IPS-NIHi7 (cell line): ENCODE results near the gene RGP1.
A peak's percentile ranks its signal among the peaks of the same experiment; 100 is the strongest.

Source experiments
- DNase-seq: peaks from one replicate; pipeline ENCODE4 v3.0.0; 2012; ENCODE audit warnings: mixed read lengths; ENCODE audit errors: extremely low spot score

The RGP1 gene, protein sequence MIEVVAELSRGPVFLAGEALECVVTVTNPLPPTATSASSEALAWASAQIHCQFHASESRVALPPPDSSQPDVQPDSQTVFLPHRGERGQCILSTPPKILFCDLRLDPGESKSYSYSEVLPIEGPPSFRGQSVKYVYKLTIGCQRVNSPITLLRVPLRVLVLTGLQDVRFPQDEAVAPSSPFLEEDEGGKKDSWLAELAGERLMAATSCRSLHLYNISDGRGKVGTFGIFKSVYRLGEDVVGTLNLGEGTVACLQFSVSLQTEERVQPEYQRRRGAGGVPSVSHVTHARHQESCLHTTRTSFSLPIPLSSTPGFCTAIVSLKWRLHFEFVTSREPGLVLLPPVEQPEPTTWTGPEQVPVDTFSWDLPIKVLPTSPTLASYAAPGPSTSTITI

DNA sequence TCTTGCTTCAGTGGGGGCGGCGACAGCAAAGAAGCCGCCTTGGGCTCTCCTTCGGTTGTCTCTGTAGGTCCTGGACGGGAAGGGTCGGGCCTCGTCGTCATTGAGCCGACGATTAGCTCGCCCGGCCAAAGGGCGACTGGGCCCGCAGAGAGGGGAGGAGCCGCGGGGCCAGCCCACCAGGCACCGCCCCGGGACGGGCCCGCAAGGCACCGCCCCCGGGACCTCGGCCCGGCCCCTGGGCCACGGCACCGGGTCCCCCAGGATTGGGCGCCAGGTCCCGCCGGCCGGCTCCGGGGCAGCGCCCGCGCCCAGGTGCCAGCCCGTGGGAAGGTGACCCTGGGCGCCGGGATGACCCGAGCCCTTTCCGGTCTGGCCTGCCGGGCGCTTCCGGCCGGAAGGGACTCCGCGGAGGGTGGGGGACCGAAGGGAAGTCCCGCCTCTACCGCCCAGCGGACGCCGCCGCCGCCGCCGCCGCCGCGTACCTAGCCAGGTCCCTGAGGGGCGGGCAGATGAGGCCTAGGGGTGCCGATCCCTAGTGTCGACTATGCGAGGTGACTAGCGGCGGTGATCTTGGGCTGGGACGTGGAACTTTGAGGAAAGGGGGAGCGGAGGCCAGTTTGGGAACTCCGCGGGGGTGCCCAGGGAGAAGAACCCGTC is at the start of gene RGP1, which contains the start of gene GBA2:
RGP1 (plus strand) TSS at position 430 of the 657 bp plus-strand sequence. CDS start 469 bp downstream, outside the sequence.
GBA2 (minus strand) TSS at position 371 of the 657 bp plus-strand sequence. CDS start 524 bp downstream, outside the sequence.
- peak; percentile 81 for DNase-seq

DNA sequence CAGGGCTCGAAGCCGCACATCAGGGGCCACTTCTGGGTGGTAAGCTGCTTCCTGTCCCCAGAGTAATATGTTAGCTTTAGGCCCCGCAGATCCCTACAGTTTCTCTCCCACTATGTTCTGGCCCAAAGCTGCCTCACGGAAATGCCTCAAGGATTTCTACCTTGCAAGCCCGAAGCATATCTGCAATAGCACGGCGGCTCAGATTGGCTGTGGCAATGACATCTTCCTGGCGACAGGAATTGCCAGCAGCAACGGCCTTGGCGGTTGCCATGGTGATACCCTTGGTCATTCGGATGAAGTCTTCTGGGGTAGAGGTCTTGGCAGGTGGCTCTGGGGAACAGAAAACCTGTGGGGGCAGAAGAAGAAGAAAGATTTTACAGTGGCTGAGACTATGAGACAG is 49.1 kb upstream of the RGP1 start:
- no peak for DNase-seq

DNA sequence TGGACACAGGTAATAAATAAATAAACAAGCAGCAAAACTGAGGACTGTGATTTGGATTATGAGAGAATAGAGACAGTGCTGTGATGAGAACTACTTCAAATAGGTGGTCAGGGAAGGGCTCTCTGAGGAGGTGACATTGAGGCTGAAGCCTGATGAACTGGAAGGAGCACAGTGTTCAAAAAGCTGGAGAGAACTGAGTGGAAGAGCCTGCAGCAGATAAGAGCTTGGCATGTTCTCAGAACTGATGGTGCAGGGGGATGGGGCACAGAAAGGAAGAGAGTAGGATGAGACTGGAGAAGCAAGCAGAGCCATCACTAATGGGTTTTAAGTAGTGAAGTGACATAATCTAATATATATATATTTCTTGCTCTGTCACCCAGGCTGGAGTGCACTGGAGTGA is 48.1 kb upstream of the RGP1 start:
- no peak for DNase-seq

DNA sequence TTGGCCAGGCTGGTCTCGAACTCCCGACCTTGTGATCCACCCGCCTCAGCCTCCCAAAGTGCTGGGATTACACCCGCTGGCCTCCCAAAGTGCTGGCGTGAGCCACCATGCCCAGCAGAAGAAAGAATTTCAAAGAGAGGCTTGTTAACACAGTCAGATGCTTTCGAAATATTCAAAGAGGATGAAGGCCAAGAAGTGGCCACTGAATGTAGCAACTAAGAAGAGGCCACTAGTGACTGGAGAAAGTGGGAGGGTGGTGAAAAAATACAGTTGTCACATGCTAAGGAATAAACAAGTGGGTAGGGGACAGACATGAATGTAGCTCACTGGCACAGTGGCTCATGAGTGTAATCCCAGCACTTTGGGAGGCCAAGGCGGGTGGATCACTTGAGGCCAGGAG is 46.4 kb upstream of the RGP1 start:
- DNase-seq, result no peak

DNA sequence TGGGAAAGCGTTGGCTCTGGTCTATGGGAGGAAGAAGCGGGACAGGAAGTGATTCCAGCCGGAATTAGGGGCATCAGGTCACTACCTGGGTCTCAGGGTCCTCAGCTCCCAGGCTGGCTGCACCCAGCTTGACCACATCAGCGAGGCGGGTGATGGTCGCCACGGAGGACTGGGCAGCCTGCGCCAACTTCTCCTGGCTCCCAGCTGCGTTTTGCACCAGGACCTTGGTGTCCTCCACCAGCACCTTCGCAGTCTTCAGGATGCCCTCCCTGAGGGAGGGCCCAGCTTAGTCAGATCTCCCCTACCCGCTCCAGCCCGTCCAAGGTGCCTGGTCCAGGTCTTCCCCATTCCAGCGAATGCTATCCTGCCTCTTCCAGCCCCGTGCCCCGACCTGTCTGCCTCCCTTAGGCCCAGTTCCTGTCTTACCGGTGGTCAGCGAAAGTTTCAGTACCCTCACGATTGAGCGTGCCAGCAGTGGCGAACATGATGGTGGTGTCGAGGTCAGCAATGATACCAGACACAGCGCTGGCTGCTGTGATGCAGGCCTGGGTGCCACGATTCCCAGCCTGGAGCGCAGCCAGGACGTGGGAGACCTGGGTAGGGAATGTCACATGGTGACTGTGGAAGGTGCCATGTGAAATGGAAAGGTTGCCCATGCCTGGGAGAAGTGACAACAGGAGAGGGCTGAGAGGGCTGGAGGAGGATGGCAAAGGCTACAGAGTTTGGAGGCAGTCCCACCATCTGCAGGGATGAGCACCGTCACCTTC is 45.0 kb upstream of the RGP1 start:
- no peak for DNase-seq

DNA sequence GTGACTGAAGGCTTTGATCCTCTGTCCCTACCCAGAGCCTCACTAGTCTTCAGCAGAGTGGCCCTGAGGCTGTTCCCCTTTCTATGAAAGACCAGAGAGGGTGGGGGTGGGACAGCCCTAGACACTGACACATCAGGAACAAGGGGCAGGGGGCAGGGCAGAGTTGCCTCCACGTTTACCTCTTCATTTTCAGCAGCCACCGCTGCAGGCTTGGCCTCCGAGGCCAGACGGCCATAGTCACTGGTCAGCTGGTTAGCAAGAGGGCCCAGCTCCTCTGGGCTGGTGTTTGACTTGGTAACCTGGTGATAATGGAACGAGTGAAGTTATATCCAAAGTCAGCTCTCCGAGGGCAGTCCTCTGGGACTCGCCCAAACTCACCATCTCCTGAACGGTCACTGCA is 43.7 kb upstream of the RGP1 start:
- no peak for DNase-seq

DNA sequence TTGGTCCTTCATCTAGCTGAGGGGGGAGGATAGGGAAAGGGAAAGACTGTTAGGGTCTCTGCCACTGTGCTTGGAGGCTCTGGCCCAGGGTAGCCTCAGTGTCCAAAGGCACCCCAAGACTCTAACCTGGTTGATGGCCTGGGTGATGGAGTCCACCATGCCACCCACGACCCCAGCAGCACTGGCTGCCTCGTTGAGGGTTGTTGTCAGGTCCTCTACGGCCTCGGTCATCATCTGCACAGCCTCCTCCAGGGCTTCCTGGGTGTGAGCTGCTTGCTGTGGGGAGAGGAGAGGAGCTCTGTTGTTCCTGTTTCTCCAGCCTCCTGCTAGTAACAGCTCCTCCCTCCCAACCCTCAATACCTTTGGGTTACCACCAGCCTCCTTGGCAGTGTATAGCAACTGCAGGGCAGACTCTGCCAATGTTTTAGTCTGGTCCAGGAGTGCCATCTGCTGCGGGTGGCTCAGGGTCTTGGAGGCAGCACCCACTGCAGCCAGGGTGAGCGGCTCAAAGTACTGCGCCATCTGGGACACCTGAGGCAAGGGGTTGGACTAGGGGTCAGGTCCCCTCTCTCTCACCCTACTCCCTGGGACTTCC is 43.2 kb upstream of the RGP1 start:
- DNase-seq, result no peak

DNA sequence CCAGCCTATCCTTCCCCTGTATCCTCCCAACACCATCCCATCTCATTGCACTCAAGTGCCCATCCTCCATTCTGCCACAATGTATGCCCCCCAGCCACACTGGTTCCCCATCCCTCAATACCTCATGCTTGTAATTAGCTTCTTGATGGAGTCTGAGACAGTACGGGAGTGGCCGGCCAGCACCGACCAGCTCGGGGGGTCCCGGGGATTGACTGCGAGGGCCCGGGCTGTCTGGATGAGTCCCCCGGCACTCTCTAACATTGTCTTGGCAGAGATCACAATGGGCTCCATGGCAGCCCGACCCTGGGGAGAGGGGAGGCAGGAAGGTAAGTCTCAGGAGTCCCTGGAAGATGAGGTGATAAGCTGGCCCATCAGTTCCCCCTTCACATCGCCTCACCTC is 42.1 kb upstream of the RGP1 start:
- DNase-seq, result no peak

DNA sequence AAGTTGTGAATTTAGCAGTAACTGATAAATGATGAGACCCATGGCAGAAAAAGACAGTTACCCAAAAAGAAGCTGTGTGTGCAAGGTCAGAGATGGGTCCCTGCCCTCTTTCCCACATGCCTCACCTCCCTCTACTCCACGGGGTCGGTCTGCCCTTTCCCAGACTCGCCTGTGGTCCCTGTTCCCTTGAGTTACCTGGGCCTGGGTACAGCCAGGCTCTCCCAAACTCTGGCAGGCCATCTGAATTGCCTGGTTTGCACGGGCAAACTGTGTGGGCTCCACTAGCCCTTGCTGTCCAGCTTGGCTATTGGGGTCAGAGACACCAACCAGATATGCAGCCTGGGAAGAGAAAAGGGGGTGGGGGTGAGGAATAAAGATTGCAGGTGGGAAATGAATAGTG is 40.9 kb upstream of the RGP1 start:
- DNase-seq, result no peak

DNA sequence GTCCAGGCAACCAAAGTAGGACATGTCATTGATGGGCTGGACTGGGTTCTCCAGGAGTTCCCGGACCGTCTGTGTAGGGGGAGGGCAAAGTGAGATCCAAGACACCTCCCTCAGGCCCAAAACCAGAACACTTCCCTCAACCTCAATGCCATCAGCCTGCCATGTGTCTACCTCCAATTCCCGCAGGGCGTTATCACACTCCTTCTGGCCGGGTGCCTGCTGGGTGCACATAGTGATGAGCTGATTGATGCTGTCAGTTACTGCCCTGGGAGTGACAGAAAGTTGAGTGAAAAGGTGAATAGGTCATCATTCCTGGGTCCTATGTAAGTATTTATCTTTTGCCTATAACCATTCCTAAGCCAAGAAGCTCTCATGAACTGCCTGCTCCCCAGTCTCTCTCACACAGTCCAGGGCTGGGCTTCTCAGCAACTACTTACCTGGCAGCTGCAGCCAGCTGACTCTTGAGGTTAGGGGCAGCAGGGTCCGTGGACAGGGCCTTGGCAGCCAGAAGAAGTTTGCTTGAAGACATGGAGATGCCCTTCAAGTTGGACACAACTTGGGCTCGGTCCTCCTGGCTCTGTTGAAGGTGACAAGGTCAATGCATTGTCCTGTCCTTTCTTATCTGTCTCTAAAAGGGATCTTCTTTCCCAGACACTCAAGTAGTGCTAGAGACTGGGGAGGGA is 38.1 kb upstream of the RGP1 start:
- DNase-seq, result no peak

DNA sequence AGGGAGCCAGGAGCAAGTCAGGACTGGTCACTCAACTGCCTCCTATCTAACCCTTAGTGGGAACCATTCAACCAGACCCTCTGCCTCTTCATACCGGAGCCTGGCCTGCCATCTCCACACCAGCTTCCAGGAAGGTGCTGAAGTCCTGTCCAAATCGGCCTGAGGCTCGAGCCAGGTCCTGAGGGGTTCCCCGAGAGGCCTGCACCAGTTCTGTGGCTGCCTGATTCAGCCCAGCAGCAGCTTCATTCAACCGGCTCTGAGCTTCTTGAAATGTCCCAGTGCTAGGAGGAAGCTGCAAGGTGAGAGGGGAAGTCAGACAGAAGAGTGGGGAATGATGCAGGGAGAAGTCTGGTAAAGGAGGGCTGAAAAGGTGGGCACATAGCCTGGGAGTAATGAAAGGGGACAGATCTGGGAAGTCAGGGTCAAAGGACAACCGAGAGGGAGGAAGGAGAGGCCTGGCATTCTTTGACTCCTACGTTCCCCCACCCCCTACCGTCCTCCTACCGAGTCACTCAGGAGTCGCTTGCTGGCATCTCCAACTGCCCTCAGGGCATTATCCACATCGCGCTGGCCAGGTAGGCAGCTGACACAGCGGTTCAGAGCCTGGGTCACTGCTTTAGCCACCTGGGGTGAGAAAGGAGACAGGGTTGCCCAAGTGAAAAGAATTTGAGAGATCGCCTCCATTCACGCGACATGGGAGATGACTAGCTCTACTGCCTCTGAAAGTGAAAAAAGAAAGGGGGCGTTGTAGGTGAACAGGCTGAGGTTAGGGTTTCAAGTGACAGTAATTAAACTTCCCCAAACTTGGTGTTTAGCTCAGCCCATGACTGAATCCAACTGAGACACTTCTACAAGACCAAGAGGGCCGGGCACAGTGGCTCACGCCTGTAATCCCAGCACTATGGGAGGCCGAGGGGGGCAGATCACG is 37.3 kb upstream of the RGP1 start:
- DNase-seq, result no peak

DNA sequence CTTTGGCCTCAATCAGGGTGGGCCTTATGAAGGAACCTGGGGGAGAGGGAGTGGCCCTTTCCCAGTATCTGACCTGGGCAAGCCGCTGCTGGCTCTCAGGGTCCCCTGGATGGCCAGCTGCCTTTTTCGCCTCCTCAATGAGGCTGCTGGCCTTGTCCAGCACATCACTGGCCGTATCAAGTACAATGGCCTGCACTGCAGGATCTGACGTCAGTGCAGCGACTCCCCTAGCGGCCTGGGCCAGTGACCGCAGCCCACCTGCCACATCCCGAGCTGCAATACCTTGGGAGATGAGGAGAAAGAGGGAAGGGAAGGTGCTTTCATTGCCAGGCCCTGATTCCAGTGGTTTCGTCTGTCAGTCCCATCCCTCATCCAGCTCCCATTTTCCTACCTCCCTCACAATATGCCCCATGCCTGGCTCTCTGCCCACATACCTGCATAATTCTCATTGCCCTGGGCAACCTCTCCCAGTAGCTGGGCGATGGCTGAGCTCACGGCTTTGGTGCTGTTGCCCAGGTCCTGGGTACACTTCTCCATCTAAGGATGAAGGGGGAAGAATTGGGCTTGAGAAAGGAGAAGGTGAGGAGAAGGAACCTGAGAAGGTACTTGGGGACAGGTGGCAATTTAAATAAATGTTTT is 36.2 kb upstream of the RGP1 start:
- no peak for DNase-seq

DNA sequence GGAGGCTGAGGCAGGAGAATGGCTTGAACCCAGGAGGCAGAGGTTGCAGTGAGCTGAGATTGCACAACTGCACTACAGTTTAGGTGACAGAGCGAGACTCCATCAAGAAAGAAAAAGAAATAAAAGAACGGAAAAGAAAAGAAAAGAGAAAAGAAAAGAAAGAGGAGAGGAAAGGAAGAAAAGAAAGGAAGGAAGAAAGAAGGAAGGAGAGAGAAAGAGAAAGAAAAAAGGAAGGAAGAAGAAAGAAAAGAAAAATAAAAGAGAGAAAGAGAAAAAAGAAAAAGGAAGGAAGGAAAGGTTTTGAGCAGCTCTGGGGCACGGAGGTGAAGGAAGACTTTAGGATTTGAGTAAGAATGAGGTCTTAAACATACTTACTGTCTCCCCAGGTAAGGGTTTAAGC is 35.5 kb upstream of the RGP1 start:
- DNase-seq, result no peak

DNA sequence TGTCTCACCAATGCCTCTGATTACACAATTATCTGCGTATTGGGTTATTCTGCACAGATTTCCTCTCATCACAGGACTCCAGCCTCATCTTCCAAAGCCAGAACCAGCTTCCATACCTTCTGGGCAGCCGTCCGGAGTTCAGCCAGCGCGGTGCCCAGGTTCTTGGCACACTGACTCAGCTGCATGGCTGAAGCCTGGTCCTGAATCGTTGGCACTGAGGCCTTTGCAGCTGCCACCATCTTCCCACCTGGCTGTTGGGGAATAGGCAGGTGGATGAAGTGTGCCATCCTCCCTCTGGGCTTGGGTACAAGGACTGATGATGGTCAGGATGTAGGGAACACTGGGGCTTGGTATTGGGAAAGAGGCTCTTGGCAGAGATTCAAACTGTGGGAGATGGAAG is 35.0 kb upstream of the RGP1 start:
- DNase-seq, result no peak

DNA sequence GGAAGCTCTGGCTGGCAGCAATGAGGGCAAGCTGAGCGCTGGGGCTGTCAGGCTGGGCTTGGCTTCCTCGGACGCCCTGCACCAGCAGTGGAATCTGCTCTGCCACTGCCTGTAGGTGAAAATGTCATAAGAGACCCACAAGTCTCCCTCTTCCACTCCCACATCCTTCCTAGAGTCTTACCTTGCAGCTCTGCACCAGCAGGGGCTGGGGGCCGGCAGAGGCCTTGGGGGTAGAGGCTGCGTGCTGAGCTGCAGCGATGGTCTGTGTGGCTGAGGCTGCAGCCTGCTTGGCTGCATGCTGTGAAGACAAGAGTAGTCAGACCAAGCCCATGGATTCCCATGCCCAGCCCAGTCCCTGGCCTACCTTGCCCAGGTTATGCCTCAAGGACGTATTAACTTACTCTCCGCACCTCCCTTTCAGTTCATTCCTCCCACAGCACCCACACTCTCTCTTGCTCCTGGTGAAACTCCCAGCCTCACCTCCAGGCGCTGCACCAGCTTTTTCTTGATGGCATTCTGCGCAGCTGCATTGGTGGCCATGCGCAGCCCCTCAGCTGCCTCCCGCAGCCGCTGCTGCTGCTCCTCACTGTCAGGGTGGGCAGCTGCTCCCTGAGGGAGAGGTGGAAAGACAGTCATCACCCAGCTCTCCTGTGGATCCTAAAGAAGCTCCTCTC is 34.4 kb upstream of the RGP1 start:
- no peak for DNase-seq

DNA sequence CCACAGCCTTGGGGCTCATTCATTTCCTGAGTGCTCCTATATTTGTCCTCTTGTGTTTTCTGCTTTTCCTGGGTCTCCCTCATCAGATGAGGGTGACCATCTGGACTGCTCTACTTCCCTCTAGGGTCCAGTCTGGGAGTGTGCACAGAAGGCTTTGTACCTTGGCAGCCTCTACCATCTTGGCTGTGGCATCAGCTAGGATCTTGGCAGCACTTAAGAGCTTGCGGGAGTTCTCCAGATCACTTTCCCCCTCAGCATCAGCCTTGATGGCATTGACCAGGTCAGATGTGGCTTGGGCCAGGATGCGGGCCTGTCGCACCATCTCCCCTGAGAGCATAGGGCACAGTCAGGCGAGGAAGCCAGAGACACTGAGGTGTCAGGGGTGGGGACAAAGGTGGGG is 32.9 kb upstream of the RGP1 start:
- no peak for DNase-seq

DNA sequence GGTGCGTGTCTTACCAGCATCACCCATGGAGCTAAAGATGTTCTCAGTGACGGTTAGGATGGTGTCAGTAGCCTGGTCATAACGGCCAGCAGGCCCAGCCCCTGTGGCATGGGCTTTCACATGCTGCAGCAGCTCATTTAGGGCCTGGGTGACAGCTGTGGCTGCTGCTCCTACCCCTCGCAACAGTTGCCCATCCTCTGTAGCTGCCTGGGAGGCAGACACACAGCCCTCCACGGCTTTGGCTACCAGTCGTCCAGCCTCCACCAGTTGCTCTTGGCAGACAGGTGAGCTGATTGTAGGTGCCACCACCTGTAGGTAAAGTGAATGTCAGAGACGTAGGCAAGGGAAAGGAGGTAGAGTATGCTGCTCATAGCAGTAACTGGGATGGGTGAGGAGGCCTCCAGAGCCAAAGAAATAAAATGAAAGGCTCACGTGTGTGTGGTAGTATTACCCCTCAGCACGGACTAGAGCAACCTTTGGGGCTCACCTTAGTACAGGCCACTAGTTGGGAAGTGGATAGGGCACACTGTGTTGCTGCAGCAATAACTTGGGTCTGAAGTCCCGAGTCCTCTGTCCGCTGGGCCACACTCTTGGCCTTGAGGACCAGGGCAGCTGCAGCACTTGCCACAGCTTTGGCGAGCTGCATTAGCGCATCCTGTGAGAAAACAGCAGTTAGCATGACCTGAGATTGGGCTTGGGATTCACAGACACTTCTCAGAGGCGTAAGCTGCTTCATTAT is 31.8 kb upstream of the RGP1 start:
- DNase-seq, result no peak

DNA sequence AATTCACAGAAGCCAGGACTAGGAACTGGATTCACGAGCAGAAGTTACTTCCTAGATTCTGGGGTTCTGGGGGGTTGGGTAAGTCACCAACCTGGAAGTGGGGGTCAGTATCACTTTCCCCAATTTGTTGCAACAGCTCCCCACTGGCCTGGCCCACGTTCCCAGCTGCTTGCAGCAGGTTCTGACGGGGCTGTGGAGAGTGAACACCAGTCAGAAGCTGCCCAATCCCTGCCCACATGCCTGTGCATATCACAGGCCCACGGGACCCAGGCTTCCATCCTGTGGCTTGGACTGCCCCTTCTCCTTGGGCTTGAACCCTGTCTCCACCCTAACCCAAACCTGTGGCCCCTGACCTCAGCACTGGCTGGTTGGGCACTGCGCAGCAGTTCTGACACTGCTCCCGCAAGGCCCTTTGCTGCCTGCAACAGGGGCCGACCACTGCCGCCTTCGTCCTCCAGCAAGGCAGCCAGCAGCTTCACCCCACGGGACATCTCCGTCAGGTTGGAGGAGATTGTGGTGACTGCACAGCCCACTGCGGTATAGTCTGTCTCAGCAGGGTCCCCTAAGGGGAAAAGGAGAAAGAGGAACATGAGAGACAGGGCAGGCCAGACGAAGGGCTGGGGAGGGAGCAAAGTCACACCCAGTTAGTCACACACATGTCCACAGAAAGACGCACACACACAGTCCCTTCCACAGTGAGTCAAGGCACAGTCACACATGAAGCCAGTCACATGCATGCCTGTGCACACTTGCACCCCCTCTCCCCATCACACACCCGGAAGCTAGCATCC is 30.2 kb upstream of the RGP1 start:
- no peak for DNase-seq
